Effector memory CD8-positive, alpha-beta T cell (primary cell): ENCODE results near the gene C16orf90.
"Not testable (repeated sequence)": the region's sequence is repeated elsewhere in the genome, so short reads cannot be mapped to it uniquely, and the experiment has no call there.

Experiments
- ATAC-seq: fragments of 150-1000 bp; cut with Tn5 transposase; replicated peaks from 2 replicates; pipeline ENCODE4 v1.10.0; 2021; ENCODE audit warnings: mild to moderate bottlenecking, moderate library complexity
- DNase-seq, 3 experiments: peaks; one replicate each; pipeline ENCODE4 v3.0.0; 2021
- H3K27ac Mint-ChIP-seq, 2 donors: one replicate each; pipeline ENCODE4 v1.8.0; 2022; ENCODE audit warnings: mild to moderate bottlenecking in 2 of 2, mixed read lengths in 2 of 2, moderate library complexity in 2 of 2
- H3K27me3 Mint-ChIP-seq, 2 donors: one replicate each; pipeline ENCODE4 v1.8.0; 2022; ENCODE audit warnings: mixed read lengths in 2 of 2
- H3K36me3 Mint-ChIP-seq: one replicate; pipeline ENCODE4 v1.8.0; 2022; ENCODE audit warnings: mild to moderate bottlenecking, moderate library complexity, mixed read lengths; ENCODE audit not compliant: insufficient read depth
- H3K4me1 Mint-ChIP-seq, 2 donors: one replicate each; pipeline ENCODE4 v1.8.0; 2022; ENCODE audit warnings: low read depth in 2 of 2, mixed read lengths in 2 of 2
- H3K4me3 Mint-ChIP-seq, 2 donors: one replicate each; pipeline ENCODE4 v1.8.0; 2022; ENCODE audit warnings: mild to moderate bottlenecking in 2 of 2, mixed read lengths in 2 of 2, moderate library complexity in 2 of 2
- H3K9me3 Mint-ChIP-seq, 2 donors: one replicate each; pipeline ENCODE4 v1.8.0; 2022; ENCODE audit warnings: mixed read lengths in 2 of 2

Gene C16orf90

GRCh38 chr16:3474136-3474779 is 21.0 kb downstream of the C16orf90 start:
- DNase-seq = no peak
- Mint-ChIP-seq H3K4me3 (no peak overlapping the region), H3K27ac (peak overlapping the region in 1 of 2 donors; percentile 81), H3K9me3 (no peaks in the 10 kb centered on the region), H3K27me3 (no peaks in the 10 kb centered on the region), H3K36me3 (peaks cover 32% of the 10 kb centered on the region), H3K4me1 (peaks cover 32 to 38% of the 10 kb centered on the region in 2 donors)
- ATAC-seq = no peak

DNA sequence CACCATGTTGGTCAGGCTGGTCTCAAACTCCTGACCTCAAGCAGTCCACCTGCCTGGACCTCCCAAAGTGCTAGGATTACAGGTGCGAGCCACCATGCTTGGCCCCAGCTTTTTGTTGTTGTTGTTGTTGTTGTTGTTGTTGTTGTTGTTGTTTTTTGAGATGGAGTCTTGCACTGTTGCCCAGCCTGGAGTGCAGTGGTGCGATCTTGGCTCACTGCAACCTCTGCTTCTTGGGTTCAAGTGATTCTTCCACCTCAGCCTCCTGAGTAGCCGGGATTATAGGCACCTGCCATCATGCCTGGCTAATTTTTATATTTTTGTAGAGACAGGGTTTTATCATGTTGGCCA is 21.7 kb downstream of the C16orf90 start:
- not testable (repeated sequence) for H3K9me3 Mint-ChIP-seq, ATAC-seq, DNase-seq, H3K4me3 Mint-ChIP-seq, H3K27me3 Mint-ChIP-seq
- Mint-ChIP-seq H3K27ac (peak overlapping the region; percentile 59 to 81), H3K36me3 (peaks cover 31% of the 10 kb centered on the region), H3K4me1 (peaks cover 30 to 42% of the 10 kb centered on the region in 2 donors)

GRCh38 chr16:3472878-3473595 is 22.3 kb downstream of the C16orf90 start:
- H3K4me3 Mint-ChIP-seq = no peak overlapping the region
- H3K4me1 Mint-ChIP-seq = peaks cover 35 to 47% of the 10 kb centered on the region in 2 donors
- H3K9me3 Mint-ChIP-seq = no peaks in the 10 kb centered on the region
- DNase-seq (no peak), ATAC-seq (no peak)
- H3K27ac Mint-ChIP-seq = peak overlapping the region; percentile 59 to 81
- no peaks in the 10 kb centered on the region for H3K27me3 Mint-ChIP-seq
- H3K36me3 Mint-ChIP-seq = peaks cover 31% of the 10 kb centered on the region

DNA sequence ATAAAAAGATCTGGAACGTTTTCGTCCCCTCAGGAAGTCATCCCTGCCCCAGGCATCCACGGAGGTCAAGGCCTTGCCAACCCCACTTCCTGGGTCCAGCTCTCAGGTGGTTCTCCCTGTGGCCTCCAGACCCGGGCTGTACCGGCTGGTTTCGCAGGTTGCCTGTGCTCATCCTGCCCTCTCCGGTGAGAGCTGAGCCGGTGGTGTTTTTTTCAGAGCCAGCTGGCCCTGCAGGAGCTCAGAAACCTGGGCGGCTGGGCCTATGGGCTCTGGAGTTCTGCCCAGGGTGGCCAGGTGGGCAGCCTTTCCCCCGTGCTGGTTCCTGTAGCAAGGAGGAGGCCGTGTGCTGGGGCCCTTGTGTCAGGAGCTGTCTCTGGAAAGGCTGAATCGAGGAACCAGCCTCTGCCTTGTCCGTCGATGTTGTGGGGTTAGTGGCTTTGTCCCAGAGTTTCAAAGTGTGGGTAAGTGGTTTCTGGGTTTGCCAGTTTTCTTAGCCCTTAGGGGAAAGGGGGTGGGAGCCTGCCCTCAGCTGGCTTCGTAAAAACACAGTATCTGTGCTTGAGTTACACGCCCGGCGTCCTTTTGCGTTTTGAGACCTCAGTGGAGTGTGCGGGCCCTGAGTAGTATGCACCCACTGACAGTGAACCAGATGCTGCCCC is 23.6 kb downstream of the C16orf90 start:
- DNase-seq (no peak), ATAC-seq (no peak)
- H3K27ac Mint-ChIP-seq = peak overlapping the region; percentile 59 to 81
- no peak overlapping the region for H3K4me3 Mint-ChIP-seq
- no peaks in the 10 kb centered on the region for H3K27me3 Mint-ChIP-seq
- peaks cover 48 to 61% of the 10 kb centered on the region in 2 donors for H3K4me1 Mint-ChIP-seq
- H3K9me3 Mint-ChIP-seq = no peaks in the 10 kb centered on the region
- H3K36me3 Mint-ChIP-seq = peaks cover 21% of the 10 kb centered on the region

GRCh38 chr16:3470723-3471122 is 24.6 kb downstream of the C16orf90 start:
- Mint-ChIP-seq H3K4me1 (peaks cover 50 to 64% of the 10 kb centered on the region in 2 donors), H3K36me3 (peaks cover 25% of the 10 kb centered on the region), H3K27ac (peak overlapping the region in 1 of 2 donors; percentile 52), H3K27me3 (no peaks in the 10 kb centered on the region), H3K9me3 (no peaks in the 10 kb centered on the region), H3K4me3 (no peak overlapping the region)
- DNase-seq (no peak), ATAC-seq (no peak)

DNA sequence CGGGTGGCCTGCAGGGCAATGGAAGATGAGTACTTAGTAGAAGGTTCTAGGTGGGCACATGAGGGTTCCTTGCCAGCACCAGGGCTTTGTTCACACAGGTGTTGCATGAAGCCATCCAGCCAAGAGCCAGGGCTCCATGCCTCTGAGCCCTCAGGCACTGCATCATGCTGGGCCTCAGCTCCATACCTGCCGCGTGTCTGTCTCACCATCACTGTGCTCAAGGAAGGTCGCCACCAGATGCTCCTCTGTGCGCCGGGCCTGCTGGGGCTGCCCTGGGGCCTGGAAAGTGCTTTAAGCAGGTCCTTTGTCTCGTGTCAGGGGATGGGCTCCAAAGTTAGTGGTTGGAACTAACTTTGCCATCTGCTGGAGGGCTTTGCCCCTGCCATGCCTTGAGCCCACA is 25.6 kb downstream of the C16orf90 start:
- DNase-seq (no peak), ATAC-seq (no peak)
- Mint-ChIP-seq H3K27ac (peak overlapping the region in 1 of 2 donors; percentile 26), H3K27me3 (no peaks in the 10 kb centered on the region), H3K36me3 (peaks cover 29% of the 10 kb centered on the region), H3K9me3 (no peaks in the 10 kb centered on the region), H3K4me3 (no peak overlapping the region), H3K4me1 (peaks cover 47 to 57% of the 10 kb centered on the region in 2 donors)

- H3K4me3 Mint-ChIP-seq = peak overlapping the region in 1 of 2 donors; percentile 5
- H3K36me3 Mint-ChIP-seq = peaks cover 29% of the 10 kb centered on the region
- H3K27ac Mint-ChIP-seq = peak overlapping the region; percentile 72 to 94
- H3K4me1 Mint-ChIP-seq = peaks cover 46 to 61% of the 10 kb centered on the region in 2 donors
- no peak for DNase-seq
- H3K9me3 Mint-ChIP-seq = no peaks in the 10 kb centered on the region
- no peaks in the 10 kb centered on the region for H3K27me3 Mint-ChIP-seq
- no peak for ATAC-seq
Observed at GRCh38 chr16:3468501-3468900, 26.8 kb downstream of the C16orf90 start.

DNA sequence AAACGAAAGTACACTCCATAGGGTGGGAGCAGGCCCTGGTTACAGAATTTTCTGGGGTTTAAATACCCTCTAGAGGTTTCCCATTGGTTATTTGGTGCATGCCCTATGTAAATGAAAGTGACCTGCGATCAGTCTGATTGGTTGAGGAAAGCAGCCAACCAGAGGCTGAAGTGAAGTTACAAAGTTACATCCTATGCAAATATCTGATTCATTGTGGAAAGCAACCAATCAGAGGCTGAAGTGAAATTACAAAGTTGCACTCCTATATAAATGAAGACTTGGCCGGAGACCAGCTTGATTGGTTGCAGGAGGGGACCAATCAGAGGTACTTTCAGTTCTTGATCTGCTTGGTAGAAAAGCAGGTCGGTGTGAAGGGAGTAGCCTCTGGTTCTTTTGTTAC is 27.4 kb downstream of the C16orf90 start:
- H3K27ac Mint-ChIP-seq = peak overlapping the region; percentile 72 to 94
- peaks cover 41 to 56% of the 10 kb centered on the region in 2 donors for H3K4me1 Mint-ChIP-seq
- H3K4me3 Mint-ChIP-seq = peak overlapping the region in 1 of 2 donors; percentile 5
- no peak for DNase-seq
- no peaks in the 10 kb centered on the region for H3K27me3 Mint-ChIP-seq
- ATAC-seq = no peak
- peaks cover 26% of the 10 kb centered on the region for H3K36me3 Mint-ChIP-seq
- H3K9me3 Mint-ChIP-seq = no peaks in the 10 kb centered on the region

GRCh38 chr16:3467182-3467581 is 28.1 kb downstream of the C16orf90 start:
- Mint-ChIP-seq H3K27me3 (no peaks in the 10 kb centered on the region), H3K27ac (peak overlapping the region; percentile 79 to 94), H3K9me3 (no peaks in the 10 kb centered on the region), H3K4me3 (peak overlapping the region in 1 of 2 donors; percentile 42), H3K4me1 (peaks cover 37 to 53% of the 10 kb centered on the region in 2 donors), H3K36me3 (peaks cover 22% of the 10 kb centered on the region)
- DNase-seq (no peak), ATAC-seq (no peak)

- H3K36me3 Mint-ChIP-seq = peaks cover 23% of the 10 kb centered on the region
- H3K27me3 Mint-ChIP-seq = no peaks in the 10 kb centered on the region
- H3K4me1 Mint-ChIP-seq = peaks cover 44 to 55% of the 10 kb centered on the region in 2 donors
- no peaks in the 10 kb centered on the region for H3K9me3 Mint-ChIP-seq
- H3K27ac Mint-ChIP-seq = peak overlapping the region; percentile 79 to 94
- peak overlapping the region; percentile 2 to 26 for H3K4me3 Mint-ChIP-seq
- DNase-seq (no peak), ATAC-seq (no peak)
Observed at GRCh38 chr16:3465911-3466584, 29.2 kb downstream of the C16orf90 start.

DNA sequence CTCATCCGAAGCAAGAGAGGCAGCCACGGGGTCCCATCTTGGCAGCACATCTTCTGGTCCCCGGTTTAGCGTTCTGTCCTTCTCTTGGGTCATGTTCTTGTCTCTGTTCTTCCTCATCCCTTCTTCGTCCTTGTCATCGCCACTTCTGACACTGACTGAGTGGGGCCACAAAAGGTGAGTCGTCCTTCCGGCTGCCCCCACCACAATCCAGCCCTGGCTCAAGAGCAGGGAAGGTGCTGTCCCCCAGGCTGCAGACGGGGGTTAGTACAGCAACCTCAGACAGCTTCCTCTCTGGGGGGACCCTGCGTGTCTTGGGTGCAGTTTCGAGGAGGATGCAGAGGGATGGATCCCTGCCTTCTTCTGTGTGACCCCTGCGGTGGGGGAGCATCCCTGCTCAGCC is 30.0 kb downstream of the C16orf90 start:
- no peaks in the 10 kb centered on the region for H3K9me3 Mint-ChIP-seq
- H3K36me3 Mint-ChIP-seq = peaks cover 24% of the 10 kb centered on the region
- peaks cover 50 to 57% of the 10 kb centered on the region in 2 donors for H3K4me1 Mint-ChIP-seq
- H3K4me3 Mint-ChIP-seq = peak overlapping the region in 1 of 2 donors; percentile 2
- H3K27me3 Mint-ChIP-seq = no peaks in the 10 kb centered on the region
- ATAC-seq (no peak), DNase-seq (no peak)
- peak overlapping the region in 1 of 2 donors; percentile 78 for H3K27ac Mint-ChIP-seq

DNA sequence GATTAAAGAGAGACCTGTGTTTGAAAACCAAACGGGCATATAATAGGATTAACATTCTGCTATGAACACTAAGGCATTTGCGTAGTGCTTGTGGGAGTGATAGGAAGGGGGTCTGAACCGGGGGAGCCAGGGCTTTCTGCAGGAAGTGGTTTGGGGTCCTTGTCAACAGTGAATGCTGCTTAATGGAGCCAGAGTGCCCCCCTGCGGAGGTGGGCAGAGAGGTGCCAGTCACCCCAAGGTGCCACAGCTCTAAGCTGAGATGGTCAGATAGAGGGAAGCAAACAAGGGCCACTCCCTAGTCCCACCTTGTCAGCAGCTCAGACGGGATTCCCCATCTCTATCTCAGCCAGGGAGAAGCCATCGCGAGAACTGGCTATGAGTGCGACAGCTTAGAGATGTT is 34.1 kb downstream of the C16orf90 start:
- Mint-ChIP-seq H3K36me3 (peaks cover 21% of the 10 kb centered on the region), H3K4me1 (peaks cover 42 to 48% of the 10 kb centered on the region in 2 donors), H3K9me3 (no peaks in the 10 kb centered on the region), H3K27me3 (no peaks in the 10 kb centered on the region), H3K4me3 (peak overlapping the region; percentile 86 to 89), H3K27ac (peak overlapping the region; percentile 83 to 87)
- peak; percentile 28 for ATAC-seq
- DNase-seq = peak; percentile 47 to 49 (median 47)

DNA sequence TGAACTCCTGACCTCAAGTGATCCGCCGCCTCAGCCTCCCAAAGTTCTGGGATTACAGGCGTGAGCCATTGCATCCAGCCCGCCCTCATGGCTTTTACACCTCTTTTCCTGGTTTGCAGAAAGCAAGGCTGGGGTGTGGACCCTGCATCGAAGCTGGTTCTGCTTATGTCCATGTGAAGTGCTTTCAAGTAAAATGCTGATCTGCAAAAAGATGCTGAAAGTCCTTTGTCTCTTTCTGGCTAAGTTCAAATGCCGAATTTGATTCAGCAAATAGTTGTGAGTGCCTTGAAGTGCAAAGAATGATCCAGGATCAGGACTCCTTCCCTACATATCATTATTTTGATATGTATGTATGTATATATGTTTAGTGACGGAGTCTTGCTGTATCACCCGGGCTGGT is 34.7 kb downstream of the C16orf90 start:
- ATAC-seq (no peak), DNase-seq (no peak)
- Mint-ChIP-seq H3K27me3 (no peaks in the 10 kb centered on the region), H3K4me3 (peak overlapping the region; percentile 86 to 89), H3K36me3 (peaks cover 15% of the 10 kb centered on the region), H3K4me1 (peaks cover 42 to 49% of the 10 kb centered on the region in 2 donors), H3K27ac (peak overlapping the region; percentile 83 to 87), H3K9me3 (no peaks in the 10 kb centered on the region)
